AG04449 (cell line): ENCODE measurements around the gene MICU2.

Experiments
- CTCF ChIA-PET: fragments of 350-600 bp; formaldehyde crosslinking; extraction: SDS; loops from one replicate; lab custom pipeline; 2021; ENCODE audit warnings: antibody characterized with exemption; lab: Yijun Ruan, JAX
- POLR2A ChIA-PET: fragments of 400-600, 350-600 bp; formaldehyde crosslinking; extraction: SDS; loops from one replicate; lab custom pipeline; 2020; ENCODE audit warnings: antibody characterized with exemption, inconsistent platforms; lab: Yijun Ruan, JAX
- DNase-seq: peaks from one replicate; pipeline ENCODE4 v3.0.0-alpha.2; 2010; ENCODE audit warnings: low read depth, low spot score
- H3K4me3 ChIP-seq: 2 replicates; pipeline ENCODE4 v1.5.1; 2011; ENCODE audit warnings: low read depth, mild to moderate bottlenecking, control low read depth, low read length
- CTCF ChIP-seq: IDR thresholded peaks from one replicate; pipeline ENCODE4 v1.5.1; 2011; ENCODE audit warnings: mild to moderate bottlenecking, moderate library complexity, low read length, control low read depth, inconsistent platforms; ENCODE audit not compliant: insufficient read depth; ENCODE audit errors: missing control alignments

MICU2 gene

GRCh38 chr13:21481359-21481758 lies 122.6 kb downstream of the MICU2 start:
- DNase-seq, result no peak
- ChIA-PET CTCF (interaction anchor here (8.0 kb wide), 1 partner anchor 186 kb away, joined by 187 read pairs; no protein-coding TSS in a partner anchor), POLR2A (no interaction called here)
- H3K4me3 ChIP-seq, result no peak overlapping the region
- no peak for TF ChIP-seq CTCF

GRCh38 chr13:21478881-21479808 lies 124.8 kb downstream of the MICU2 start:
- ChIA-PET POLR2A (no interaction called here), CTCF (interaction anchor here (0.6 to 8.0 kb wide), 20 partner anchors 10 to 990 kb away, joined by 3 to 187 read pairs (median 3); partner anchors contain the start of genes MRPL57, SKA3 and ZDHHC20)
- peak; percentile 49 for TF ChIP-seq CTCF
- peak; percentile 23 for DNase-seq
- H3K4me3 ChIP-seq, result peak overlapping the region; percentile 41

GRCh38 chr13:21476893-21477472 lies 127.0 kb downstream of the MICU2 start:
- peak; percentile 98 for TF ChIP-seq CTCF
- ChIA-PET CTCF (interaction anchor here (0.6 to 8.0 kb wide), 85 partner anchors 8 to 1829 kb away, joined by 3 to 187 read pairs (median 4); partner anchors contain the start of genes MRPL57, SKA3 and ZDHHC20), POLR2A (no interaction called here)
- DNase-seq, result no peak
- H3K4me3 ChIP-seq, result peak overlapping the region; percentile 47

- DNase-seq, result no peak
- ChIA-PET CTCF (interaction anchor here (0.7 to 8.0 kb wide), 5 partner anchors 12 to 533 kb away, joined by 3 to 187 read pairs (median 5); partner anchors contain the start of gene ZDHHC20), POLR2A (no interaction called here)
- no peak overlapping the region for H3K4me3 ChIP-seq
- no peak for TF ChIP-seq CTCF
These were observed 128.9 kb downstream of the MICU2 start for GRCh38 chr13:21475115-21475514.

- POLR2A ChIA-PET, result no interaction called here
- no peak overlapping the region for H3K4me3 ChIP-seq
- DNase-seq, result no peak
- CTCF ChIA-PET, result no interaction called here
- no peak for TF ChIP-seq CTCF
These were observed 133.2 kb downstream of the MICU2 start for GRCh38 chr13:21470785-21471184.

- POLR2A ChIA-PET, result no interaction called here
- no peak for DNase-seq
- no peak for TF ChIP-seq CTCF
- CTCF ChIA-PET, result interaction anchor here (13.5 kb wide), 1 partner anchor 11 kb away, joined by 143 read pairs; no protein-coding TSS in a partner anchor
- H3K4me3 ChIP-seq, result no peak overlapping the region
These were observed 137.4 kb downstream of the MICU2 start for GRCh38 chr13:21466527-21466926.
